Rectal smooth muscle tissue (tissue), 1 donor: Measurements from ENCODE around the gene SLC24A4.
"Not testable (repeated sequence)": the region's sequence is repeated elsewhere in the genome, so short reads cannot be mapped to it uniquely, and the experiment has no call there.

Source experiments
- H3K27ac ChIP-seq: one replicate; pipeline ENCODE4 v1.7.0; 2013; ENCODE audit warnings: low read depth, low read length, inconsistent platforms
- H3K27me3 ChIP-seq: one replicate; pipeline ENCODE4 v1.7.0; 2013; ENCODE audit warnings: low read length; ENCODE audit not compliant: control insufficient read depth, insufficient read depth
- H3K36me3 ChIP-seq: one replicate; pipeline ENCODE4 v1.7.0; 2013; ENCODE audit warnings: low read length; ENCODE audit not compliant: control insufficient read depth, insufficient read depth
- H3K4me1 ChIP-seq: one replicate; pipeline ENCODE4 v1.7.0; 2013; ENCODE audit warnings: low read length; ENCODE audit not compliant: control insufficient read depth, insufficient read depth
- H3K4me3 ChIP-seq: one replicate; pipeline ENCODE4 v1.7.0; 2013; ENCODE audit warnings: low read length
- H3K9ac ChIP-seq: one replicate; pipeline ENCODE4 v1.7.0; 2013; ENCODE audit warnings: low read length

SLC24A4 gene

GRCh38 chr14:92400579-92401444, 77.8 kb downstream of the SLC24A4 start:
- no peak overlapping the region for H3K4me3 ChIP-seq
- no peak overlapping the region for H3K27ac ChIP-seq
- no peaks in the 10 kb centered on the region for H3K27me3 ChIP-seq
- no peaks in the 10 kb centered on the region for H3K36me3 ChIP-seq
- H3K9ac ChIP-seq = no peak overlapping the region
- H3K4me1 ChIP-seq = no peaks in the 10 kb centered on the region

GRCh38 chr14:92401561-92401960, 78.6 kb downstream of the SLC24A4 start:
- Histone ChIP-seq H3K9ac (no peak overlapping the region), H3K4me1 (no peaks in the 10 kb centered on the region), H3K27me3 (no peaks in the 10 kb centered on the region), H3K4me3 (no peak overlapping the region), H3K36me3 (no peaks in the 10 kb centered on the region), H3K27ac (no peak overlapping the region)

GRCh38 chr14:92402500-92402899, 79.5 kb downstream of the SLC24A4 start:
- not testable (repeated sequence) for H3K27me3 ChIP-seq, H3K36me3 ChIP-seq, H3K4me3 ChIP-seq, H3K27ac ChIP-seq, H3K9ac ChIP-seq, H3K4me1 ChIP-seq

- Histone ChIP-seq H3K36me3 (no peaks in the 10 kb centered on the region), H3K27me3 (no peaks in the 10 kb centered on the region), H3K4me1 (peaks cover 5% of the 10 kb centered on the region), H3K4me3 (no peak overlapping the region), H3K9ac (no peak overlapping the region), H3K27ac (no peak overlapping the region)
These were observed 81.1 kb downstream of the SLC24A4 start for GRCh38 chr14:92404018-92404417.

GRCh38 chr14:92404421-92404820, 81.5 kb downstream of the SLC24A4 start:
- no peaks in the 10 kb centered on the region for H3K36me3 ChIP-seq
- H3K4me1 ChIP-seq = peaks cover 5% of the 10 kb centered on the region
- no peak overlapping the region for H3K27ac ChIP-seq

GRCh38 chr14:92404938-92405337, 82.0 kb downstream of the SLC24A4 start:
- Histone ChIP-seq H3K36me3 (no peaks in the 10 kb centered on the region), H3K27me3 (no peaks in the 10 kb centered on the region), H3K4me1 (peaks cover 5% of the 10 kb centered on the region), H3K4me3 (no peak overlapping the region), H3K27ac (no peak overlapping the region), H3K9ac (no peak overlapping the region)

More at GRCh38 chr14:92404421-92404820, 81.5 kb downstream of the SLC24A4 start:
- H3K27me3 ChIP-seq = no peaks in the 10 kb centered on the region
- H3K9ac ChIP-seq = no peak overlapping the region
- no peak overlapping the region for H3K4me3 ChIP-seq

- Histone ChIP-seq H3K4me1 (peaks cover 5% of the 10 kb centered on the region), H3K27me3 (no peaks in the 10 kb centered on the region), H3K36me3 (no peaks in the 10 kb centered on the region), H3K9ac (no peak overlapping the region), H3K4me3 (no peak overlapping the region), H3K27ac (no peak overlapping the region)
These were observed 84.4 kb downstream of the SLC24A4 start for GRCh38 chr14:92407410-92407809.

- Histone ChIP-seq H3K4me1 (peaks cover 5% of the 10 kb centered on the region), H3K27ac (no peak overlapping the region), H3K9ac (no peak overlapping the region), H3K27me3 (no peaks in the 10 kb centered on the region), H3K36me3 (no peaks in the 10 kb centered on the region), H3K4me3 (no peak overlapping the region)
These were observed 86.1 kb downstream of the SLC24A4 start for GRCh38 chr14:92409043-92409442.

- H3K4me3 ChIP-seq = no peak overlapping the region
- H3K36me3 ChIP-seq = no peaks in the 10 kb centered on the region
- no peak overlapping the region for H3K27ac ChIP-seq
- no peaks in the 10 kb centered on the region for H3K27me3 ChIP-seq
- H3K4me1 ChIP-seq = peaks cover 5% of the 10 kb centered on the region
- no peak overlapping the region for H3K9ac ChIP-seq
These were observed 88.2 kb downstream of the SLC24A4 start for GRCh38 chr14:92411135-92411534.

- Histone ChIP-seq H3K9ac (no peak overlapping the region), H3K4me3 (no peak overlapping the region), H3K27me3 (no peaks in the 10 kb centered on the region), H3K4me1 (peaks cover 5% of the 10 kb centered on the region), H3K27ac (no peak overlapping the region), H3K36me3 (no peaks in the 10 kb centered on the region)
These were observed 89.0 kb downstream of the SLC24A4 start for GRCh38 chr14:92411941-92412340.

GRCh38 chr14:92412912-92413311, 89.9 kb downstream of the SLC24A4 start:
- H3K4me1 ChIP-seq = peaks cover 4% of the 10 kb centered on the region
- no peaks in the 10 kb centered on the region for H3K36me3 ChIP-seq
- no peak overlapping the region for H3K4me3 ChIP-seq
- H3K27ac ChIP-seq = no peak overlapping the region
- H3K9ac ChIP-seq = no peak overlapping the region
- no peaks in the 10 kb centered on the region for H3K27me3 ChIP-seq

GRCh38 chr14:92413379-92413778, 90.4 kb downstream of the SLC24A4 start:
- Histone ChIP-seq H3K9ac (no peak overlapping the region), H3K27ac (no peak overlapping the region), H3K4me1 (peaks cover under 1% of the 10 kb centered on the region), H3K27me3 (no peaks in the 10 kb centered on the region), H3K4me3 (no peak overlapping the region), H3K36me3 (no peaks in the 10 kb centered on the region)
